Astrocyte (in vitro differentiated cells and primary cell): ENCODE data around the gene SLC6A1. TPM values are rescaled to one million over a fixed set of nuclear protein-coding genes. Genes with fewer than 3 reads are reported as not detected.

Experiments used
- DNase-seq: peaks from one replicate; pipeline ENCODE4 v3.0.0-alpha.2; 2010; ENCODE audit warnings: low read depth
- FAIRE-seq: peaks from 2 replicates; lab custom pipeline; 2011; peaks lifted over from hg19 to GRCh38; lab: Jason Lieb, UNC
- H2AFZ ChIP-seq: 2 replicates; pipeline ENCODE4 v1.6.0; 2012; ENCODE audit warnings: low read depth, low read length, inconsistent platforms
- H3K27ac ChIP-seq: 2 replicates; pipeline ENCODE4 v1.5.1; 2011; ENCODE audit warnings: low read depth, low read length, inconsistent platforms
- H3K27me3 ChIP-seq: 2 replicates; pipeline ENCODE4 v1.6.0; 2011; ENCODE audit warnings: low read length, inconsistent platforms; ENCODE audit not compliant: insufficient read depth
- H3K36me3 ChIP-seq: 2 replicates; pipeline ENCODE4 v1.5.1; 2011; ENCODE audit warnings: low read length, inconsistent platforms; ENCODE audit not compliant: insufficient read depth
- H3K4me1 ChIP-seq: 2 replicates; pipeline ENCODE4 v1.5.1; 2011; ENCODE audit warnings: low read length, inconsistent platforms; ENCODE audit not compliant: insufficient read depth
- H3K4me2 ChIP-seq: 2 replicates; pipeline ENCODE4 v1.6.0; 2012; ENCODE audit warnings: low read length, inconsistent platforms
- H3K4me3 ChIP-seq: 2 replicates; pipeline ENCODE4 v1.5.1; 2011; ENCODE audit warnings: low read depth, mild to moderate bottlenecking, low read length, inconsistent platforms; ENCODE audit not compliant: insufficient read depth
- H3K79me2 ChIP-seq: 2 replicates; pipeline ENCODE4 v1.6.0; 2012; ENCODE audit warnings: mild to moderate bottlenecking, low read length, inconsistent platforms; ENCODE audit not compliant: insufficient read depth
- H3K9ac ChIP-seq: 2 replicates; pipeline ENCODE4 v1.6.0; 2012; ENCODE audit warnings: mild to moderate bottlenecking, low read length, inconsistent platforms
- H3K9me3 ChIP-seq: 2 replicates; pipeline ENCODE4 v1.5.1; 2012; ENCODE audit warnings: low read depth, mild to moderate bottlenecking, low read length, inconsistent platforms; ENCODE audit not compliant: insufficient read depth
- H4K20me1 ChIP-seq: 2 replicates; pipeline ENCODE4 v1.6.0; 2012; ENCODE audit warnings: low read length, inconsistent platforms; ENCODE audit not compliant: insufficient read depth
- H3K27ac Mint-ChIP-seq: one replicate; pipeline ENCODE4 v1.8.0; 2021; ENCODE audit warnings: mild to moderate bottlenecking, mixed read lengths; ENCODE audit not compliant: unreplicated experiment
- H3K27me3 Mint-ChIP-seq: one replicate; pipeline ENCODE4 v1.8.0; 2021; ENCODE audit warnings: low read depth, mixed read lengths; ENCODE audit not compliant: unreplicated experiment
- H3K36me3 Mint-ChIP-seq: one replicate; pipeline ENCODE4 v1.8.0; 2021; ENCODE audit warnings: low read depth, mixed read lengths; ENCODE audit not compliant: unreplicated experiment
- H3K4me1 Mint-ChIP-seq: one replicate; pipeline ENCODE4 v1.8.0; 2021; ENCODE audit warnings: low read depth, mixed read lengths; ENCODE audit not compliant: unreplicated experiment
- H3K4me3 Mint-ChIP-seq: one replicate; pipeline ENCODE4 v1.8.0; 2021; ENCODE audit warnings: mild to moderate bottlenecking, moderate library complexity, mixed read lengths; ENCODE audit not compliant: unreplicated experiment
- H3K9me3 Mint-ChIP-seq: one replicate; pipeline ENCODE4 v1.8.0; 2021; ENCODE audit warnings: mild to moderate bottlenecking, mixed read lengths; ENCODE audit not compliant: unreplicated experiment
- CTCF ChIP-seq: IDR thresholded peaks from 2 replicates; pipeline ENCODE4 v1.5.1; 2011; ENCODE audit warnings: low read depth, mild to moderate bottlenecking, inconsistent platforms, low read length, moderate library complexity; ENCODE audit not compliant: insufficient read depth
- EZH2 ChIP-seq: IDR thresholded peaks from 2 replicates; pipeline ENCODE4 v1.6.1; 2012; ENCODE audit warnings: mild to moderate bottlenecking, low read length, inconsistent platforms; ENCODE audit not compliant: insufficient read depth
- total RNA-seq: library from RNA; stranded (reverse); gene quantifications from 2 replicates; pipeline ENCODE4 v1.2.1, GENCODE V29; 2021

SLC6A1 gene
- total RNA-seq, 1 donor from 2014 or later = 0.30 TPM

GRCh38 chr3:10968401-10968800 is 24.1 kb upstream of the SLC6A1 start:
- DNase-seq (no peak), FAIRE-seq (no peak)
- peaks cover 56% of the 10 kb centered on the region for H3K27me3 ChIP-seq
- Mint-ChIP-seq H3K27ac (no peak overlapping the region), H3K4me1 (no peaks in the 10 kb centered on the region), H3K9me3 (peaks cover 4% of the 10 kb centered on the region), H3K36me3 (peaks cover 3% of the 10 kb centered on the region), H3K4me3 (no peak overlapping the region), H3K27me3 (peaks cover 89% of the 10 kb centered on the region)
- no peak overlapping the region for H3K9ac ChIP-seq
- no peak overlapping the region for H3K27ac ChIP-seq
- no peaks in the 10 kb centered on the region for H3K9me3 ChIP-seq
- H3K79me2 ChIP-seq = no peaks in the 10 kb centered on the region
- TF ChIP-seq EZH2 = no peak
- no peak for TF ChIP-seq CTCF
- no peak overlapping the region for H2AFZ ChIP-seq
- H3K4me3 ChIP-seq = no peak overlapping the region
- no peaks in the 10 kb centered on the region for H3K36me3 ChIP-seq
- no peak overlapping the region for H3K4me2 ChIP-seq
- no peaks in the 10 kb centered on the region for H3K4me1 ChIP-seq
- no peaks in the 10 kb centered on the region for H4K20me1 ChIP-seq

- Mint-ChIP-seq H3K9me3 (peaks cover 4% of the 10 kb centered on the region), H3K36me3 (peaks cover 2% of the 10 kb centered on the region)
Measured at GRCh38 chr3:10970306-10970960, 22.1 kb upstream of the SLC6A1 start.

More at GRCh38 chr3:10970306-10970960, 22.1 kb upstream of the SLC6A1 start:
- Mint-ChIP-seq H3K27me3 (peaks cover 80% of the 10 kb centered on the region), H3K4me3 (no peak overlapping the region), H3K27ac (no peak overlapping the region), H3K4me1 (no peaks in the 10 kb centered on the region)
- FAIRE-seq (no peak), DNase-seq (no peak)
- Histone ChIP-seq H3K4me3 (no peak overlapping the region), H4K20me1 (no peaks in the 10 kb centered on the region), H3K27me3 (peaks cover 59% of the 10 kb centered on the region), H3K9ac (no peak overlapping the region), H2AFZ (no peak overlapping the region), H3K4me2 (no peak overlapping the region), H3K27ac (no peak overlapping the region), H3K79me2 (no peaks in the 10 kb centered on the region), H3K36me3 (no peaks in the 10 kb centered on the region), H3K9me3 (no peaks in the 10 kb centered on the region), H3K4me1 (no peaks in the 10 kb centered on the region)
- no peak for TF ChIP-seq EZH2
- TF ChIP-seq CTCF = no peak
